Keratinocyte (primary cell): ENCODE data around the gene ARL13A. TPM values are rescaled to one million over a fixed set of nuclear protein-coding genes. Genes with fewer than 3 reads are reported as not detected.

Experiments used
- DNase-seq: peaks from one replicate; pipeline ENCODE4 v3.0.0-alpha.2; 2011; ENCODE audit warnings: low read depth, missing footprints, low spot score
- FAIRE-seq: peaks from 2 replicates; lab custom pipeline; 2011; peaks lifted over from hg19 to GRCh38; lab: Jason Lieb, UNC
- H2AFZ ChIP-seq: 2 replicates; pipeline ENCODE4 v1.6.0; 2012; ENCODE audit warnings: low read length, control low read depth, inconsistent platforms; ENCODE audit not compliant: control insufficient read depth
- H3K27ac ChIP-seq: 2 replicates; pipeline ENCODE4 v1.5.1; 2011; ENCODE audit warnings: low read length; ENCODE audit not compliant: control insufficient read depth, insufficient read depth
- H3K27me3 ChIP-seq: 3 replicates; pipeline ENCODE4 v1.6.0; 2011; ENCODE audit warnings: low read length; ENCODE audit not compliant: control insufficient read depth, insufficient read depth; ENCODE audit errors: extremely low read depth
- H3K36me3 ChIP-seq, 2 experiments: 2 replicates in 1 of 2; 3 replicates in 1 of 2; pipeline ENCODE4 v1.5.1; 2011; ENCODE audit warnings: low read length in 2 of 2, mild to moderate bottlenecking in 1 of 2; ENCODE audit not compliant: control insufficient read depth in 2 of 2, insufficient read depth in 2 of 2; ENCODE audit errors: extremely low read depth in 1 of 2
- H3K4me1 ChIP-seq: 3 replicates; pipeline ENCODE4 v1.5.1; 2011; ENCODE audit warnings: low read length; ENCODE audit not compliant: control insufficient read depth, insufficient read depth; ENCODE audit errors: extremely low read depth
- H3K4me2 ChIP-seq: 3 replicates; pipeline ENCODE4 v1.6.0; 2011; ENCODE audit warnings: low read depth, low read length; ENCODE audit not compliant: control insufficient read depth, insufficient read depth; ENCODE audit errors: extremely low read depth
- H3K4me3 ChIP-seq, 3 experiments: fragments of 200-600 bp in 1 of 3; sonication (generic) in 1 of 3; 2 replicates in 2 of 3; 3 replicates in 1 of 3; pipeline ENCODE4 v1.5.1; 2011 to 2016; ENCODE audit warnings: low read length in 3 of 3, mild to moderate bottlenecking in 3 of 3, control low read depth in 2 of 3, inconsistent platforms in 1 of 3, low read depth in 1 of 3, mixed read lengths in 1 of 3, mixed run types in 1 of 3, moderate library complexity in 1 of 3; ENCODE audit not compliant: control insufficient read depth in 2 of 3, insufficient read depth in 2 of 3; ENCODE audit errors: extremely low read depth in 1 of 3
- H3K79me2 ChIP-seq: 2 replicates; pipeline ENCODE4 v1.6.0; 2012; ENCODE audit warnings: low read length; ENCODE audit not compliant: control insufficient read depth, insufficient read depth
- H3K9ac ChIP-seq: 3 replicates; pipeline ENCODE4 v1.6.0; 2011; ENCODE audit warnings: low read length; ENCODE audit not compliant: control insufficient read depth, insufficient read depth; ENCODE audit errors: extremely low read depth
- H3K9me1 ChIP-seq: 3 replicates; pipeline ENCODE4 v1.6.0; 2011; ENCODE audit warnings: low read length; ENCODE audit not compliant: control insufficient read depth, insufficient read depth; ENCODE audit errors: extremely low read depth
- H3K9me3 ChIP-seq: 2 replicates; pipeline ENCODE4 v1.5.1; 2012; ENCODE audit warnings: low read depth, low read length; ENCODE audit not compliant: control insufficient read depth
- H4K20me1 ChIP-seq: 3 replicates; pipeline ENCODE4 v1.6.0; 2011; ENCODE audit warnings: low read length; ENCODE audit not compliant: control insufficient read depth, insufficient read depth; ENCODE audit errors: extremely low read depth
- EZH2 ChIP-seq: IDR thresholded peaks from one replicate; pipeline ENCODE4 v1.6.1; 2012; ENCODE audit warnings: inconsistent platforms, mild to moderate bottlenecking, low read length, moderate library complexity
- dilution Hi-C: fragments of 300-500 bp; cut with MboI; formaldehyde crosslinking; loops from one replicate; pipeline ENCODE4 v1.7.0; 2020; ENCODE audit warnings: low sequenced_read_pairs; ENCODE audit not compliant: extremely low pct_ligation_motif_present
- polyA plus RNA-seq, 5 experiments: library from polyadenylated mRNA; depleted of rRNA in 3 of 5; stranded (reverse) in 3 of 5; stranded (forward) in 1 of 5; unstranded in 1 of 5; fragments of >200 nt; gene quantifications; 1 replicate in 1 of 5; 2 replicates in 3 of 5; 3 replicates in 1 of 5; pipeline versions ENCODE4 v1.2.1 to v1.2.3, GENCODE V29; 2011 to 2012; ENCODE audit warnings: missing spikeins in 2 of 5, low read depth in 1 of 5, low replicate concordance in 1 of 5
- TF ChIP-seq, protein P1 (sequence below), 3 experiments: IDR thresholded peaks in 1 of 3; conservative IDR thresholded peaks in 1 of 3; optimal IDR thresholded peaks in 1 of 3; 2 replicates in 2 of 3; 3 replicates in 1 of 3; pipeline versions ENCODE3 to v1.5.1; 2011; ENCODE audit warnings: low read length in 3 of 3, mild to moderate bottlenecking in 3 of 3, moderate library complexity in 2 of 3, control low read depth in 1 of 3, inconsistent platforms in 1 of 3; ENCODE audit not compliant: insufficient read depth in 2 of 3; ENCODE audit errors: extremely low read depth in 1 of 3

The ARL13A gene
- polyA plus RNA-seq, 1 donor (not counting 4 experiments of a cell fraction or from before 2014, with no cell fraction given) = not detected

DNA sequence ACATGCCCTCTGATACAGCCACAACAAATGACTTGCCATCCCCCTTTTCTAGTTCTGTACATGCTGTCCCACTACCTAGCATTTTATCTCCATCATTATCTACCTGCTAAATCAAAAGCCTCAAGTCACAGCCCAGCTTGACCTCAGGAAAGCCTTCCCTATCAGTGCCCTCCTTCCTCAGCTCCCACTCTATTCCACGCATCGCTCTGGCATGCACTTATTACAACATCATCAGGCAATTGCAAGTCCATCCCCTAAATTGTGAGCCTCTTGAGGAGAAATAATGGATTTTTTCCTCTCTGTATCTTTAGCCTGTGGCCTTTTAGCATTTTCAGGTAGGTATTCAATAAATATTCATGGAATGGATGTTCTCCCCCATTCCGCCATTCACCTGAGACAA, 5.7 kb downstream of the ARL13A start:
- Histone ChIP-seq H3K9me1 (no peaks in the 10 kb centered on the region), H3K4me3 (no peak overlapping the region), H3K4me1 (peaks cover 7% of the 10 kb centered on the region), H3K27ac (no peak overlapping the region), H3K36me3 (no peaks in the 10 kb centered on the region), H4K20me1 (no peaks in the 10 kb centered on the region), H3K27me3 (no peaks in the 10 kb centered on the region), H3K9me3 (no peaks in the 10 kb centered on the region), H3K4me2 (no peak overlapping the region), H2AFZ (no peak overlapping the region), H3K79me2 (no peaks in the 10 kb centered on the region), H3K9ac (no peak overlapping the region)
- DNase-seq = no peak
- no peak for TF ChIP-seq EZH2
- TF ChIP-seq, protein P1, sequence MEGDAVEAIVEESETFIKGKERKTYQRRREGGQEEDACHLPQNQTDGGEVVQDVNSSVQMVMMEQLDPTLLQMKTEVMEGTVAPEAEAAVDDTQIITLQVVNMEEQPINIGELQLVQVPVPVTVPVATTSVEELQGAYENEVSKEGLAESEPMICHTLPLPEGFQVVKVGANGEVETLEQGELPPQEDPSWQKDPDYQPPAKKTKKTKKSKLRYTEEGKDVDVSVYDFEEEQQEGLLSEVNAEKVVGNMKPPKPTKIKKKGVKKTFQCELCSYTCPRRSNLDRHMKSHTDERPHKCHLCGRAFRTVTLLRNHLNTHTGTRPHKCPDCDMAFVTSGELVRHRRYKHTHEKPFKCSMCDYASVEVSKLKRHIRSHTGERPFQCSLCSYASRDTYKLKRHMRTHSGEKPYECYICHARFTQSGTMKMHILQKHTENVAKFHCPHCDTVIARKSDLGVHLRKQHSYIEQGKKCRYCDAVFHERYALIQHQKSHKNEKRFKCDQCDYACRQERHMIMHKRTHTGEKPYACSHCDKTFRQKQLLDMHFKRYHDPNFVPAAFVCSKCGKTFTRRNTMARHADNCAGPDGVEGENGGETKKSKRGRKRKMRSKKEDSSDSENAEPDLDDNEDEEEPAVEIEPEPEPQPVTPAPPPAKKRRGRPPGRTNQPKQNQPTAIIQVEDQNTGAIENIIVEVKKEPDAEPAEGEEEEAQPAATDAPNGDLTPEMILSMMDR (optimal IDR thresholded peaks at IDR 0.05 in 1 of 3, IDR thresholded peaks at IDR 0.05 in 1 of 3, conservative IDR thresholded peaks at IDR 0.05 in 1 of 3; ENCODE audit: extremely low read depth in 1 of 3, insufficient read depth in 2 of 3, low read length in 3 of 3) = no peak
- no peak for FAIRE-seq
- dilution Hi-C loops = no loop called here

DNA sequence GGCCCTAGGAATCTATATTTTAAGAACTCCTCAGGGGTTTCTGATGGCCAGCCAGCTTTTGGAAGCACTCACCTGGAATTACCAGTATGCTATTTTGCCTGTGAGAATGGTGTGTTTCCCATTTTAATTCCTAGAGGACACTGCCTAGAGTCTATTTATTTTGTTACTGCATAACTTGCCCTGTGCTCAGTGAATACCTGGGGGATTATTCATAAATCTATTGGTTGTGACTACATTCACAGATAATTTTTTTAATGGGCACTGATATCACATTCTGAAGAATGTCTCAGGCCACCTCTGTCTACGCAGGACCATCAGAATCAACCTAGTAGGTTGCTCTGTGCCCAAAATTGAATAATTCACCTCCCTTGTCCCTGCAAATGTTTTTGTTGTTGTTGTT, 6.7 kb downstream of the ARL13A start:
- H2AFZ ChIP-seq = no peak overlapping the region
- no peak overlapping the region for H3K4me2 ChIP-seq
- H3K79me2 ChIP-seq = no peaks in the 10 kb centered on the region
- no peaks in the 10 kb centered on the region for H3K9me3 ChIP-seq
- no peaks in the 10 kb centered on the region for H3K36me3 ChIP-seq
- no peak for DNase-seq
- H3K27me3 ChIP-seq = no peaks in the 10 kb centered on the region
- H3K4me1 ChIP-seq = peaks cover 16% of the 10 kb centered on the region
- H4K20me1 ChIP-seq = no peaks in the 10 kb centered on the region
- TF ChIP-seq EZH2 = no peak
- TF ChIP-seq, protein P1 (optimal IDR thresholded peaks at IDR 0.05 in 1 of 3, IDR thresholded peaks at IDR 0.05 in 1 of 3, conservative IDR thresholded peaks at IDR 0.05 in 1 of 3; ENCODE audit: extremely low read depth in 1 of 3, insufficient read depth in 2 of 3, low read length in 3 of 3) = no peak
- no peak overlapping the region for H3K27ac ChIP-seq
- FAIRE-seq = no peak
- dilution Hi-C loops = no loop called here
- no peak overlapping the region for H3K9ac ChIP-seq
- H3K4me3 ChIP-seq = no peak overlapping the region
- H3K9me1 ChIP-seq = no peaks in the 10 kb centered on the region
